Lower lobe of right lung (tissue), 2 donors: ENCODE data around the gene PLSCR2. TPM values are rescaled to one million over a fixed set of nuclear protein-coding genes. Genes with fewer than 3 reads are reported as not detected.

ENCODE experiments used
- ATAC-seq, 2 donors: fragments of 200-7000 bp; cut with Tn5 transposase; one replicate each; pipeline ENCODE4 v1.9.1; 2020 to 2022; ENCODE audit warnings: mild to moderate bottlenecking in 2 of 2, moderate library complexity in 2 of 2
- DNase-seq: peaks from one replicate; pipeline ENCODE4 v3.0.0-alpha.2; 2020
- H3K27ac ChIP-seq: fragments of 200-600 bp; one replicate; pipeline ENCODE4 v1.8.0; 2022
- H3K27me3 ChIP-seq: fragments of 200-600 bp; one replicate; pipeline ENCODE4 v1.8.0; 2022; ENCODE audit warnings: low read depth
- H3K36me3 ChIP-seq: fragments of 200-600 bp; one replicate; pipeline ENCODE4 v1.8.0; 2022; ENCODE audit warnings: mild to moderate bottlenecking
- H3K4me1 ChIP-seq: fragments of 200-600 bp; one replicate; pipeline ENCODE4 v1.8.0; 2022
- H3K4me3 ChIP-seq: fragments of 200-600 bp; one replicate; pipeline ENCODE4 v1.8.0; 2022; ENCODE audit warnings: mild to moderate bottlenecking
- H3K9me3 ChIP-seq: fragments of 200-600 bp; one replicate; pipeline ENCODE4 v1.8.0; 2022
- CTCF ChIP-seq: fragments of 200-600 bp; IDR thresholded peaks from one replicate; pipeline ENCODE4 v1.8.0; 2022; ENCODE audit warnings: antibody characterized with exemption, mild to moderate bottlenecking
- intact Hi-C: fragments of 100-400 bp; cut with DNase I; formaldehyde crosslinking; loops from one replicate; pipeline ENCODE4 v1.11.0; 2022
- total RNA-seq: library from RNA; stranded (reverse); fragmentation: NEBNext Ultra II Directional; extraction: Animal tissue kit (Norgen Biotek cat#: 25700); gene quantifications from one replicate; pipeline ENCODE4 v1.2.1, GENCODE V29; 2021
- donor health status: DM: no; HTN: yes; CAD: no; lungs with severe emphysema.

Gene PLSCR2
- total RNA-seq, 1 donor from 2014 or later = 0.86 TPM

- Histone ChIP-seq H3K4me3 (peak overlapping the region; percentile 70), H3K27me3 (no peaks in the 10 kb centered on the region), H3K36me3 (no peaks in the 10 kb centered on the region), H3K4me1 (no peaks in the 10 kb centered on the region), H3K27ac (peak overlapping the region; percentile 76), H3K9me3 (no peaks in the 10 kb centered on the region)
- ATAC-seq (no peak), DNase-seq (no peak)
- intact Hi-C loops = no loop called here
- no peak for TF ChIP-seq CTCF
These were observed 651 bp downstream of the PLSCR2 start for GRCh38 chr3:146468671-146469149.

GRCh38 chr3:146468234-146468633 lies 1.1 kb downstream of the PLSCR2 start:
- no peak for TF ChIP-seq CTCF
- H3K9me3 ChIP-seq = no peaks in the 10 kb centered on the region
- DNase-seq = no peak
- H3K4me3 ChIP-seq = no peak overlapping the region
- H3K36me3 ChIP-seq = no peaks in the 10 kb centered on the region
- H3K27me3 ChIP-seq = no peaks in the 10 kb centered on the region
- ATAC-seq = no peak
- H3K4me1 ChIP-seq = no peaks in the 10 kb centered on the region
- intact Hi-C loops = no loop called here
- H3K27ac ChIP-seq = no peak overlapping the region

- no peaks in the 10 kb centered on the region for H3K27me3 ChIP-seq
- intact Hi-C loops = no loop called here
- DNase-seq (no peak), ATAC-seq (no peak)
- H3K4me3 ChIP-seq = no peak overlapping the region
- no peaks in the 10 kb centered on the region for H3K9me3 ChIP-seq
- no peaks in the 10 kb centered on the region for H3K4me1 ChIP-seq
- no peak for TF ChIP-seq CTCF
- H3K36me3 ChIP-seq = no peaks in the 10 kb centered on the region
- no peak overlapping the region for H3K27ac ChIP-seq
These were observed 2.8 kb downstream of the PLSCR2 start for GRCh38 chr3:146466604-146467003.

GRCh38 chr3:146465693-146466465 lies 3.5 kb downstream of the PLSCR2 start:
- ATAC-seq (no peak), DNase-seq (no peak)
- no peak for TF ChIP-seq CTCF
- Histone ChIP-seq H3K4me3 (no peak overlapping the region), H3K4me1 (no peaks in the 10 kb centered on the region), H3K36me3 (no peaks in the 10 kb centered on the region), H3K9me3 (no peaks in the 10 kb centered on the region), H3K27me3 (no peaks in the 10 kb centered on the region), H3K27ac (no peak overlapping the region)
- intact Hi-C loops = no loop called here

- TF ChIP-seq CTCF = no peak
- Histone ChIP-seq H3K4me3 (no peak overlapping the region), H3K4me1 (no peaks in the 10 kb centered on the region), H3K9me3 (no peaks in the 10 kb centered on the region), H3K27me3 (no peaks in the 10 kb centered on the region), H3K27ac (no peak overlapping the region), H3K36me3 (no peaks in the 10 kb centered on the region)
- no peak for DNase-seq
- intact Hi-C loops = no loop called here
- ATAC-seq = no peak
These were observed 4.6 kb downstream of the PLSCR2 start for GRCh38 chr3:146464783-146465182.
